DMS114 treated with DMSO at 0.1 percent for 48 hours (cell line): ENCODE data around the gene GFAP.

Source experiments
- DNase-seq: peaks from one replicate; lab custom pipeline; 2025; ENCODE audit not compliant: unreplicated experiment; lab: John Stamatoyannopoulos, UW

Gene GFAP

GRCh38 chr17:44867841-44868240 lies 47.5 kb downstream of the GFAP start:
- no peak for DNase-seq

GRCh38 chr17:44865931-44866330 lies 49.4 kb downstream of the GFAP start:
- no peak for DNase-seq

GRCh38 chr17:44865231-44865660 lies 50.1 kb downstream of the GFAP start:
- DNase-seq, result peak; percentile 59

GRCh38 chr17:44864831-44865230 lies 50.5 kb downstream of the GFAP start:
- no peak for DNase-seq

- no peak for DNase-seq
Measured at GRCh38 chr17:44863061-44863918, 52.0 kb downstream of the GFAP start.

- no peak for DNase-seq
Measured at GRCh38 chr17:44862278-44862914, 52.9 kb downstream of the GFAP start.

- DNase-seq, result no peak
Measured at GRCh38 chr17:44859701-44860100, 55.6 kb downstream of the GFAP start.

- DNase-seq, result no peak
Measured at GRCh38 chr17:44854192-44854591, 61.1 kb downstream of the GFAP start.
